Ammon's horn (tissue), 1 donor: ENCODE results near the gene ZNF544.

ENCODE experiments used
- DNase-seq: peaks from one replicate; pipeline ENCODE4 v3.0.0-alpha.2; 2016; ENCODE audit warnings: low spot score

The ZNF544 gene

GRCh38 chr19:58228585-58229254, at the start of gene ZNF544:
ZNF544 (plus strand) TSS chr19:58228914; CDS start chr19:58244024, 15,110 bp downstream.
- peak; percentile 63 for DNase-seq

- peak; percentile 24 for DNase-seq
These were observed 46.7 kb upstream of the ZNF544 start for GRCh38 chr19:58181902-58182576.

GRCh38 chr19:58182577-58182988, 46.1 kb upstream of the ZNF544 start:
- no peak for DNase-seq

GRCh38 chr19:58182989-58183816, 45.5 kb upstream of the ZNF544 start, which contains the start of gene ZNF274:
ZNF274 (plus strand) TSS chr19:58183061; CDS start chr19:58183966, 905 bp downstream.
- peak; percentile 91 for DNase-seq

GRCh38 chr19:58183817-58184215, 44.9 kb upstream of the ZNF544 start:
- no peak for DNase-seq

- no peak for DNase-seq
These were observed 31.7 kb upstream of the ZNF544 start for GRCh38 chr19:58196901-58197616.

- no peak for DNase-seq
These were observed 24.8 kb upstream of the ZNF544 start for GRCh38 chr19:58203814-58204475.

GRCh38 chr19:58204566-58204965, 24.1 kb upstream of the ZNF544 start:
- no peak for DNase-seq

- no peak for DNase-seq
These were observed 19.1 kb upstream of the ZNF544 start for GRCh38 chr19:58209577-58209976.

GRCh38 chr19:58212336-58213074, 16.2 kb upstream of the ZNF544 start:
- no peak for DNase-seq

GRCh38 chr19:58213075-58213369, 15.7 kb upstream of the ZNF544 start:
- no peak for DNase-seq

- DNase-seq: no peak
These were observed 11.6 kb upstream of the ZNF544 start for GRCh38 chr19:58217069-58217481.

- DNase-seq: no peak
These were observed 10.9 kb upstream of the ZNF544 start for GRCh38 chr19:58217607-58218391.

- no peak for DNase-seq
These were observed 9.8 kb upstream of the ZNF544 start for GRCh38 chr19:58218899-58219298.

GRCh38 chr19:58227964-58228584, 640 bp upstream of the ZNF544 start:
- DNase-seq: no peak

GRCh38 chr19:58229255-58229639, 533 bp downstream of the ZNF544 start:
- DNase-seq: peak; percentile 9

- DNase-seq: no peak
These were observed 8.6 kb downstream of the ZNF544 start for GRCh38 chr19:58237324-58237723.

GRCh38 chr19:58243351-58243750, 14.6 kb downstream of the ZNF544 start:
- DNase-seq: no peak

- no peak for DNase-seq
These were observed 20.2 kb downstream of the ZNF544 start for GRCh38 chr19:58248886-58249285.
